Neural cell (in vitro differentiated cells): Measurements from ENCODE around the gene TSPAN32.

Experiments used
- EP300 ChIP-seq: fragments of 450-650 bp; conservative IDR thresholded peaks from 2 replicates; pipeline ENCODE4 v1.6.1; 2014; ENCODE audit warnings: antibody characterized with exemption, mild to moderate bottlenecking, moderate library complexity; ENCODE audit not compliant: poor library complexity, severe bottlenecking
- EZH2 ChIP-seq: fragments of 200-600, 300-800 bp; shearing (Covaris generic), sonication (generic); IDR thresholded peaks from 2 replicates; pipeline ENCODE4 v1.6.1; 2014; ENCODE audit warnings: antibody characterized with exemption, low read length, borderline replicate concordance, mild to moderate bottlenecking; ENCODE audit not compliant: insufficient read depth, poor library complexity, severe bottlenecking
- POLR2AphosphoS5 ChIP-seq: IDR thresholded peaks from 2 replicates; pipeline ENCODE4 v1.6.1; 2012
- TAF1 ChIP-seq: IDR thresholded peaks from 2 replicates; pipeline ENCODE4 v1.6.1; 2012; ENCODE audit warnings: low read depth
- TF ChIP-seq, protein P1 (sequence below): fragments of 450-650 bp; IDR thresholded peaks from 2 replicates; pipeline ENCODE4 v1.5.1; 2014; ENCODE audit warnings: antibody characterized with exemption, mild to moderate bottlenecking, moderate library complexity; ENCODE audit not compliant: poor library complexity, severe bottlenecking
- TF ChIP-seq, protein P2 (sequence below): IDR thresholded peaks from 2 replicates; pipeline ENCODE4 v1.6.1; 2012; ENCODE audit warnings: borderline replicate concordance

DNA sequence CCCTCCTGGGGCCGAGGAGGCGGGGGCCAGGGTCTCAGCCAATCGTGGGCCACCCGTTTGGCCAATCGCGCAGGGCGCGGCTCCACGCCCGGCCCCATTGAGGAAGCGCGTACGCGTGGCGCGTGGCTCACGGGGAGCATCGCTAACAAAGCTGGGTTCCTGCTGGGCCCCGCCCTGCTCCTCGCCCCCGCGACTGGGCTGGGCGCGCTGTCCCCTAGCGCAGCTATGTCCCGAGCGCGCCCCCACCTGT, 30.8 kb upstream of the TSPAN32 start:
- TF ChIP-seq, protein P1, sequence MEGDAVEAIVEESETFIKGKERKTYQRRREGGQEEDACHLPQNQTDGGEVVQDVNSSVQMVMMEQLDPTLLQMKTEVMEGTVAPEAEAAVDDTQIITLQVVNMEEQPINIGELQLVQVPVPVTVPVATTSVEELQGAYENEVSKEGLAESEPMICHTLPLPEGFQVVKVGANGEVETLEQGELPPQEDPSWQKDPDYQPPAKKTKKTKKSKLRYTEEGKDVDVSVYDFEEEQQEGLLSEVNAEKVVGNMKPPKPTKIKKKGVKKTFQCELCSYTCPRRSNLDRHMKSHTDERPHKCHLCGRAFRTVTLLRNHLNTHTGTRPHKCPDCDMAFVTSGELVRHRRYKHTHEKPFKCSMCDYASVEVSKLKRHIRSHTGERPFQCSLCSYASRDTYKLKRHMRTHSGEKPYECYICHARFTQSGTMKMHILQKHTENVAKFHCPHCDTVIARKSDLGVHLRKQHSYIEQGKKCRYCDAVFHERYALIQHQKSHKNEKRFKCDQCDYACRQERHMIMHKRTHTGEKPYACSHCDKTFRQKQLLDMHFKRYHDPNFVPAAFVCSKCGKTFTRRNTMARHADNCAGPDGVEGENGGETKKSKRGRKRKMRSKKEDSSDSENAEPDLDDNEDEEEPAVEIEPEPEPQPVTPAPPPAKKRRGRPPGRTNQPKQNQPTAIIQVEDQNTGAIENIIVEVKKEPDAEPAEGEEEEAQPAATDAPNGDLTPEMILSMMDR = no peak
- TF ChIP-seq EP300 = no peak
- TF ChIP-seq POLR2AphosphoS5 = no peak
- TF ChIP-seq, protein P2, sequence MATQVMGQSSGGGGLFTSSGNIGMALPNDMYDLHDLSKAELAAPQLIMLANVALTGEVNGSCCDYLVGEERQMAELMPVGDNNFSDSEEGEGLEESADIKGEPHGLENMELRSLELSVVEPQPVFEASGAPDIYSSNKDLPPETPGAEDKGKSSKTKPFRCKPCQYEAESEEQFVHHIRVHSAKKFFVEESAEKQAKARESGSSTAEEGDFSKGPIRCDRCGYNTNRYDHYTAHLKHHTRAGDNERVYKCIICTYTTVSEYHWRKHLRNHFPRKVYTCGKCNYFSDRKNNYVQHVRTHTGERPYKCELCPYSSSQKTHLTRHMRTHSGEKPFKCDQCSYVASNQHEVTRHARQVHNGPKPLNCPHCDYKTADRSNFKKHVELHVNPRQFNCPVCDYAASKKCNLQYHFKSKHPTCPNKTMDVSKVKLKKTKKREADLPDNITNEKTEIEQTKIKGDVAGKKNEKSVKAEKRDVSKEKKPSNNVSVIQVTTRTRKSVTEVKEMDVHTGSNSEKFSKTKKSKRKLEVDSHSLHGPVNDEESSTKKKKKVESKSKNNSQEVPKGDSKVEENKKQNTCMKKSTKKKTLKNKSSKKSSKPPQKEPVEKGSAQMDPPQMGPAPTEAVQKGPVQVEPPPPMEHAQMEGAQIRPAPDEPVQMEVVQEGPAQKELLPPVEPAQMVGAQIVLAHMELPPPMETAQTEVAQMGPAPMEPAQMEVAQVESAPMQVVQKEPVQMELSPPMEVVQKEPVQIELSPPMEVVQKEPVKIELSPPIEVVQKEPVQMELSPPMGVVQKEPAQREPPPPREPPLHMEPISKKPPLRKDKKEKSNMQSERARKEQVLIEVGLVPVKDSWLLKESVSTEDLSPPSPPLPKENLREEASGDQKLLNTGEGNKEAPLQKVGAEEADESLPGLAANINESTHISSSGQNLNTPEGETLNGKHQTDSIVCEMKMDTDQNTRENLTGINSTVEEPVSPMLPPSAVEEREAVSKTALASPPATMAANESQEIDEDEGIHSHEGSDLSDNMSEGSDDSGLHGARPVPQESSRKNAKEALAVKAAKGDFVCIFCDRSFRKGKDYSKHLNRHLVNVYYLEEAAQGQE = no peak
- no peak for TF ChIP-seq EZH2
- TF ChIP-seq TAF1 = no peak
